Psoas muscle (tissue), 8 donors: ENCODE measurements around the gene UMODL1. TPM values are rescaled to one million over a fixed set of nuclear protein-coding genes. Genes with fewer than 3 reads are reported as not detected.

ENCODE experiments used
- ATAC-seq, 4 donors: fragments of 200-7000 bp; cut with Tn5 transposase; one replicate each; pipeline ENCODE4 v1.9.1; 2020; ENCODE audit warnings: moderate library complexity in 3 of 4, mild to moderate bottlenecking in 2 of 4
- DNase-seq, 2 donors: peaks; one replicate each; pipeline ENCODE4 v3.0.0-alpha.2; 2020
- H3K27ac ChIP-seq: fragments of 200-600 bp; one replicate; pipeline ENCODE4 v1.8.0; 2022
- H3K27me3 ChIP-seq, 3 donors: fragments of 200-600 bp in 1 of 3; one replicate each; pipeline versions ENCODE4 v1.6.1 to v1.8.0; 2013 to 2022; ENCODE audit warnings: low read length in 2 of 3, mild to moderate bottlenecking in 2 of 3, moderate library complexity in 1 of 3; ENCODE audit not compliant: insufficient read depth in 3 of 3
- H3K36me3 ChIP-seq, 2 donors: fragments of 200-600 bp in 1 of 2; one replicate each; pipeline versions ENCODE4 v1.6.1 to v1.8.0; 2013 to 2022; ENCODE audit warnings: low read depth in 1 of 2, mild to moderate bottlenecking in 1 of 2, moderate library complexity in 1 of 2; ENCODE audit not compliant: insufficient read depth in 1 of 2
- H3K4me1 ChIP-seq: fragments of 200-600 bp; one replicate; pipeline ENCODE4 v1.8.0; 2022
- H3K4me3 ChIP-seq: fragments of 200-600 bp; one replicate; pipeline ENCODE4 v1.8.0; 2022; ENCODE audit warnings: mild to moderate bottlenecking
- H3K9me3 ChIP-seq: fragments of 200-600 bp; one replicate; pipeline ENCODE4 v1.8.0; 2022
- WGBS, 3 donors: extraction: QIAGEN DNeasy Blood & Tissue Kit; methylation state at CpG; one replicate each; pipeline versions ENCODE4 v1.1.6 to v1.1.7; 2013; 5-methylcytosine and 5-hydroxymethylcytosine counted together
- intact Hi-C, 2 donors: fragments of 100-400 bp; cut with DNase I; formaldehyde crosslinking; loops; one replicate each; pipeline versions ENCODE4 v1.11.0 to v1.14.2; 2022
- polyA plus RNA-seq, 3 donors: library from polyadenylated mRNA; stranded (reverse); fragments of 200-250 nt; gene quantifications; one replicate each; pipeline ENCODE4 v1.2.3, GENCODE V29; 2013
- total RNA-seq, 4 donors: library from RNA; stranded (reverse); fragmentation: NEBNext Ultra II Directional in 2 of 4; extraction: Animal tissue kit (Norgen Biotek cat#: 25700) in 2 of 4; gene quantifications; one replicate each; pipeline versions ENCODE4 v1.2.1 to v1.2.4, GENCODE V29; 2021 to 2023
- TF ChIP-seq, protein P1 (sequence below): fragments of 200-600 bp; IDR thresholded peaks from one replicate; pipeline ENCODE4 v1.8.0; 2022; ENCODE audit warnings: antibody characterized with exemption
- donor health status: healthy with polysubstance abuse.
- donor health status: DM: no; HTN: no; CAD: no; lungs with moderate emphysema.
- donor health status: Bipolar disorder and iron deficiency.
- donor health status: healthy.
- donor health status: DM: yes; HTN: yes; CAD: no.
- donor health status: DM: no; HTN: no; CAD: no.
- donor health status: DM: no; HTN: no; CAD: no.
- donor health status: DM: yes; HTN: yes; CAD: no.

UMODL1 gene
- total and polyA plus RNA-seq, 7 donors: not detected

DNA sequence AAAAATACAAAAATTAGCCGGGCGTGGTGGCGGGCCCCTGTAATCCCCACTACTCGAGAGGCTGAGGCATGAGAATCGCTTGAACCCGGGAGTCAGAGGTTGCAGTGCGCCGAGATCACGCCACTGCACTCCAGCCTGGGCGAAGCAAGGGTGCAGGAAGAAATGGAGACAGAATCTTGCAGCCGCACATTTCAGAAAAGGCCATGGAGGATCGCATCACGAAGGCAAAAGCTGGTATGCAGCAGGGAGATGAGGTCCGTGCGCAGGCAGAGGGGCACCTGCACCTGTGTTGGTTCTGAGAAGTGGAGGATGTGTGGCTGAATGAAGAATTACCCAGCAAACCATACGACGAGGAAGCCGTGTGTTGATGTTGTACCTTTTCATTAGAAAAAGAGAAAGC lies 94.8 kb downstream of the UMODL1 start:
- no peak overlapping the region for H3K27ac ChIP-seq
- H3K27me3 ChIP-seq: no peaks in the 10 kb centered on the region
- no peaks in the 10 kb centered on the region for H3K36me3 ChIP-seq
- ATAC-seq (no peak), DNase-seq (no peak)
- H3K4me1 ChIP-seq: no peaks in the 10 kb centered on the region
- TF ChIP-seq, protein P1, sequence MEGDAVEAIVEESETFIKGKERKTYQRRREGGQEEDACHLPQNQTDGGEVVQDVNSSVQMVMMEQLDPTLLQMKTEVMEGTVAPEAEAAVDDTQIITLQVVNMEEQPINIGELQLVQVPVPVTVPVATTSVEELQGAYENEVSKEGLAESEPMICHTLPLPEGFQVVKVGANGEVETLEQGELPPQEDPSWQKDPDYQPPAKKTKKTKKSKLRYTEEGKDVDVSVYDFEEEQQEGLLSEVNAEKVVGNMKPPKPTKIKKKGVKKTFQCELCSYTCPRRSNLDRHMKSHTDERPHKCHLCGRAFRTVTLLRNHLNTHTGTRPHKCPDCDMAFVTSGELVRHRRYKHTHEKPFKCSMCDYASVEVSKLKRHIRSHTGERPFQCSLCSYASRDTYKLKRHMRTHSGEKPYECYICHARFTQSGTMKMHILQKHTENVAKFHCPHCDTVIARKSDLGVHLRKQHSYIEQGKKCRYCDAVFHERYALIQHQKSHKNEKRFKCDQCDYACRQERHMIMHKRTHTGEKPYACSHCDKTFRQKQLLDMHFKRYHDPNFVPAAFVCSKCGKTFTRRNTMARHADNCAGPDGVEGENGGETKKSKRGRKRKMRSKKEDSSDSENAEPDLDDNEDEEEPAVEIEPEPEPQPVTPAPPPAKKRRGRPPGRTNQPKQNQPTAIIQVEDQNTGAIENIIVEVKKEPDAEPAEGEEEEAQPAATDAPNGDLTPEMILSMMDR: no peak
- H3K9me3 ChIP-seq: no peaks in the 10 kb centered on the region
- H3K4me3 ChIP-seq: no peak overlapping the region
- WGBS, 3 donors: 94 to 96% (median 96%) methylated on average over 18 of the region's 18 CpGs
- intact Hi-C loops: no loop called here

DNA sequence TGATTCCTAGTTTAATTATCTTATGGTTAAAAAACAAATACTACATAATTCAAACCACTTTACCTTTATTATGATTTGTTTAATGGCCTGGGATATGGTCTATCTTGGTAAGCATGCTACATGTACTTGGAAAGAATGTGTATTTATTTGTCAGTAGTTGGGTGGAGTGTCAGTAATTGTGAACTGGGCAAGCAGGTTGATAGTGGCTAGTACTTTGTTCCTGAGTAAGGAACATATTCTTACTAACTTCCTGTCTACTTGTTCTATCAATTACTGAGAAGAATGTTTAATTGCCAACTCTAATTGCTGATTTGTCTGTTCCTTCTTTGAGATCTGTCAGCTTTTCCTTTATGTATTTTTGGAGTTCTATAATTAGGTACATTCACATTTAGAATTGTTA lies 98.6 kb downstream of the UMODL1 start:
- Histone ChIP-seq H3K27ac (no peak overlapping the region), H3K36me3 (no peaks in the 10 kb centered on the region), H3K9me3 (no peaks in the 10 kb centered on the region), H3K27me3 (no peaks in the 10 kb centered on the region), H3K4me3 (no peak overlapping the region), H3K4me1 (no peaks in the 10 kb centered on the region)
- intact Hi-C loops: no loop called here
- no peak for ATAC-seq
- TF ChIP-seq, protein P1: no peak
- DNase-seq: no peak

DNA sequence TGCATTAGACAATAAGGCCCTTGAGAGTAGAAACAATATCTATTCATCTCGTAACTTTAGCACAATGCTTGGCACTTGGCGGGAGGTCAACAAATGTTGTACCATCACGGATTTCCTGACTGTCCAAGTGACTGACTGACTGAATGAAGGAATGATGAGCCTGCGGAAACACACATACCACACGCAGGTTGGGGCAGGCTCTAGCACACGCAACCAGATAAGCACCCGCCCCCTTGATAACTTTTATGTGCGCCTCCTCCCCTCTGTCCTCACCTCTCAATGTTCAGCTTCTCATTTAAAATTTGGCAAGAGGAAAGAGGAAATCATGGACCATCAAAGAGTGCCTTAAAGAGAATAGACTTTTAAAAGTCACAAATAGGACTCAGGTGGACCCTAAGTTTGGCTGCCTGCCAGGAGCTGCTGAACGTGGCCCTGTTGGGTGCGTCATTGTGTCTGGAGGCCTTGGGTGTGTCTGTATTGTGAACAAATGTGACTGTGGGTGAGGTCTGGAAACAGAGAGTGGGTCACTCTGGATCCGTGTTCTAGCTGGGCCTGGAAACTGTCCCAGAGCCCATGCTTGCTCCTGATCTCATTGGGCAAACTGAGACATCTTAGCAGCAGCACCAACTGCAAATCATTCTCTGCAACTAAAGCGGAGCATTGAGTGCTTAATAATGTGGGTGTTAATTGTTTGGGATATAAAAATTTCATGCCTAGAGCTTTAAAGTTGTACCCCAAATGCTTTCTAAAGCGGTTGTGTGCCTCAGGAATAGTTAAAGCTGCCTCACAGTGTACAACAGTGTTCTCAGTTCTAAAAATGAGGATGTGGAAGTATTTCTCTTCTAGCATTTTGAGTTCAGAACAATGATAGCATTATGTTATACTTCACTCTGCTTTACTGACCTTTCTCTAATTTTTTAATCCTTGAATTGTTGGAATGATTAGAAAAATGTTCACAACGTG lies 100.3 kb downstream of the UMODL1 start:
- intact Hi-C loops: no loop called here
- H3K9me3 ChIP-seq: no peaks in the 10 kb centered on the region
- DNase-seq: peak in 1 of 2 donors; percentile 43
- no peak overlapping the region for H3K27ac ChIP-seq
- H3K27me3 ChIP-seq: no peaks in the 10 kb centered on the region
- ATAC-seq: peak in 1 of 4 donors; percentile 37
- H3K4me3 ChIP-seq: no peak overlapping the region
- TF ChIP-seq, protein P1: no peak
- H3K36me3 ChIP-seq: no peaks in the 10 kb centered on the region
- H3K4me1 ChIP-seq: no peaks in the 10 kb centered on the region
- WGBS, 3 donors: 66 to 72% (median 68%) methylated on average over 14 of the region's 14 CpGs

DNA sequence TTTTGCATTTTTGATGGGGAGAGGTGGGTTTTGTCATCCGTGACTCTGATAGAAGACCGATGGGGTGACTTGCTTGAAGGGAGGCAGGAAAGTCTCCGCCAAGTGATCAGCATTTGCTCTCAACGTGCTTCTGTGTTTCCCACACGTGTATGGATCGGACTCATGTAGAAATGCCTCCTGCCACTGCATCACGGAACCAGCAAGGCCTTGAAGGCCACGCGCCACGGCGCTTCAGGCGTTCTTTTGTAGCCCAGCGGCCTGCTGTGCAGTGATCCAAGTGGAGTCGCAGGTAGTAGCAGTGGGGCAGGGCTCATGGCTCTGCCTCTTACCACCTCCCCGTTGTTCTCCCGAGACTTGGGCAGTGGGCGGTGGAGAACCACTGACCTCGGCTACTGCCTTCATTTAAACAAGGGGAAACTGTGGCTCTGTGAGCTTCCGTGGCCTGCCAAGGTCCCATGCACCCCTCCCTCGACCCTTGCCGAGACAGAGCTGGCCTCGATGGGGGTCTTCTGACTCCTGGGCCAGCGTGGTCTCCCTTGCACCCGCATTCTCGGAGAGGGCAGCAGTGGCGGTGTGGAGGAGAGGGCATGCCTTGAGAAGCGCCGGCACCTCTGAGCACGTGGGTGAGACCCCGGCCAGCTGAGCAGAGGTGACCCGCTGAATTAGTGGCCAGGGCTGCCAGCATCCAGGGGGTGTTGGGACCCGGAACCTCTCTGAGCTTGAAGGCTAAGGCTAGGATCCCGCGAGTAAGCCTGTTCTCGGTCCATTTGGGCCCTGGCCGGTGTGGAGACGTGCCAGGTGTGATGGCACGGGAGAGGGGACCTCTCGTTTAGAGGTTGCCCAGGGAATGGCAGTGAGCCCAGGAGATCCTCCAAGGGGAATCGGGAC lies 101.7 kb downstream of the UMODL1 start:
- Histone ChIP-seq H3K27ac (no peak overlapping the region), H3K4me3 (no peak overlapping the region), H3K27me3 (no peaks in the 10 kb centered on the region), H3K4me1 (no peaks in the 10 kb centered on the region), H3K9me3 (no peaks in the 10 kb centered on the region), H3K36me3 (no peaks in the 10 kb centered on the region)
- DNase-seq (no peak), ATAC-seq (no peak)
- 81 to 87% (median 82%) methylated on average over 40 of the region's 40 CpGs for WGBS, 3 donors
- intact Hi-C loops: no loop called here
- TF ChIP-seq, protein P1: no peak
